K562 (cell line): ENCODE results near the gene CDHR1. TPM values are rescaled to one million over a fixed set of nuclear protein-coding genes. Genes with fewer than 3 reads are reported as not detected.

Source experiments
- BHLHE40 ChIP-seq: IDR thresholded peaks from 2 replicates; pipeline ENCODE4 v1.6.1; 2011; ENCODE audit warnings: low read length, improper control_type of control experiment
- CHCHD3 ChIP-seq: fragments of 250-450 bp; sonication (Bioruptor Pico); IDR thresholded peaks from 2 replicates; pipeline ENCODE4 v2.1.2; 2022; ENCODE audit warnings: mild to moderate bottlenecking
- CTBP1 ChIP-seq: fragments of 450-650 bp; IDR thresholded peaks from 2 replicates; pipeline ENCODE4 v1.6.1; 2016; ENCODE audit warnings: borderline replicate concordance
- FOSL1 ChIP-seq: fragments of 200-800 bp; sonication (Bioruptor generic); conservative IDR thresholded peaks from 2 replicates; pipeline ENCODE4 v1.6.1; 2016; ENCODE audit warnings: missing genetic modification characterization, missing compliant biosample characterization
- GTF2B ChIP-seq: IDR thresholded peaks from 2 replicates; pipeline ENCODE4 v1.6.1; 2011; ENCODE audit not compliant: insufficient read length; ENCODE audit errors: extremely low read depth
- HEY1 ChIP-seq: fragments of 250-450 bp; sonication (Bioruptor Pico); IDR thresholded peaks from 2 replicates; pipeline ENCODE4 v1.5.0; 2020; ENCODE audit warnings: mild to moderate bottlenecking, moderate library complexity, borderline replicate concordance
- KDM1A ChIP-seq, 2 experiments: fragments of 450-650 bp; IDR thresholded peaks; 2 replicates each; pipeline ENCODE4 v1.6.1; 2016; ENCODE audit warnings: mild to moderate bottlenecking in 2 of 2
- KLF10 ChIP-seq: fragments of 250-450 bp; sonication (Bioruptor Pico); IDR thresholded peaks from 2 replicates; pipeline ENCODE4 v1.6.1; 2021; ENCODE audit warnings: matching md5 sums
- LEF1 ChIP-seq: fragments of 450-650 bp; IDR thresholded peaks from 2 replicates; pipeline ENCODE4 v1.6.1; 2016; ENCODE audit warnings: mild to moderate bottlenecking
- MAFF ChIP-seq: IDR thresholded peaks from 2 replicates; pipeline ENCODE4 v1.6.1; 2012; ENCODE audit warnings: low read length, improper control_type of control experiment
- NBN ChIP-seq: fragments of 450-650 bp; IDR thresholded peaks from 2 replicates; pipeline ENCODE4 v1.6.1; 2016; ENCODE audit warnings: low read depth, mild to moderate bottlenecking
- NELFE ChIP-seq: IDR thresholded peaks from 2 replicates; pipeline ENCODE4 v1.6.1; 2011; ENCODE audit warnings: mild to moderate bottlenecking; ENCODE audit not compliant: insufficient read depth, insufficient read length
- NEUROD1 ChIP-seq: fragments of 150-350 bp; IDR thresholded peaks from 2 replicates; pipeline ENCODE4 v1.6.1; 2014; ENCODE audit warnings: borderline replicate concordance, low read length, low read depth; ENCODE audit not compliant: partially characterized antibody
- NR3C1 ChIP-seq: sonication (generic); formaldehyde crosslinking; IDR thresholded peaks from 2 replicates; pipeline ENCODE4 v1.8.1; 2022; ENCODE audit warnings: missing genetic modification reagents
- PKNOX1 ChIP-seq: fragments of 450-650 bp; IDR thresholded peaks from 2 replicates; pipeline ENCODE4 v1.6.1; 2016
- RBBP5 ChIP-seq: fragments of 200-600 bp; sonication (generic); IDR thresholded peaks from 2 replicates; pipeline ENCODE4 v1.6.1; 2012; ENCODE audit warnings: borderline replicate concordance, mild to moderate bottlenecking, low read length, control low read depth, inconsistent platforms; ENCODE audit not compliant: insufficient read depth, poor library complexity, severe bottlenecking
- SMARCA5 ChIP-seq: fragments of 450-650 bp; IDR thresholded peaks from 2 replicates; pipeline ENCODE4 v1.6.1; 2016
- THRA ChIP-seq: fragments of 450-650 bp; IDR thresholded peaks from 2 replicates; pipeline ENCODE4 v1.6.1; 2017; ENCODE audit warnings: mild to moderate bottlenecking, moderate library complexity
- TOE1 ChIP-seq, 2 experiments: fragments of 450-650 bp in 1 of 2; sonication (generic) in 1 of 2; formaldehyde crosslinking in 1 of 2; IDR thresholded peaks; 2 replicates each; pipeline versions ENCODE4 v1.7.1 to v1.8.0; 2016 to 2022; ENCODE audit warnings: borderline replicate concordance in 2 of 2, mild to moderate bottlenecking in 2 of 2, antibody characterized with exemption in 1 of 2, inconsistent platforms in 1 of 2, low read depth in 1 of 2, missing genetic modification reagents in 1 of 2, moderate library complexity in 1 of 2
- XRCC3 ChIP-seq: fragments of 450-650 bp; IDR thresholded peaks from 2 replicates; pipeline ENCODE4 v1.6.1; 2017; ENCODE audit warnings: mild to moderate bottlenecking, moderate library complexity
- ZBTB33 ChIP-seq: sonication (generic); formaldehyde crosslinking; IDR thresholded peaks from 2 replicates; pipeline ENCODE4 v1.8.1; 2023; ENCODE audit warnings: mild to moderate bottlenecking, missing genetic modification reagents
- ZHX1 ChIP-seq: fragments of 150-350 bp; conservative IDR thresholded peaks from 2 replicates; pipeline ENCODE4 v1.6.1; 2014; ENCODE audit warnings: low read length
- ZNF764 ChIP-seq: fragments of 250-450 bp; sonication (Bioruptor Pico); IDR thresholded peaks from 2 replicates; pipeline ENCODE4 v1.4.0; 2020; ENCODE audit warnings: low read depth, mild to moderate bottlenecking, moderate library complexity
- polyA plus RNA-seq, 8 experiments: library from polyadenylated mRNA; depleted of rRNA in 4 of 8; stranded (reverse) in 5 of 8; unstranded in 3 of 8; fragments of >200 nt; fragmentation: Nextera tagmentation in 2 of 8; fragmentation: Illumina TruSeq in 1 of 8; extraction: Ambion mirVana in 2 of 8; extraction: Trizol in 1 of 8; gene quantifications; 2 replicates each; pipeline versions ENCODE4 v1.2.1 to v1.2.3, GENCODE V29; 2011 to 2014; ENCODE audit warnings: inconsistent platforms in 1 of 8, missing spikeins in 1 of 8
- total RNA-seq, 7 experiments: library from RNA; depleted of rRNA in 6 of 7; stranded (reverse); fragments of >200 nt in 6 of 7; fragmentation: Illumina TruSeq in 2 of 7; extraction: Trizol in 2 of 7; gene quantifications; 2 replicates each; pipeline versions ENCODE4 v1.2.1 to v1.2.3, GENCODE V29; 2011 to 2021; ENCODE audit warnings: low replicate concordance in 1 of 7

CDHR1 gene
- total and polyA plus RNA-seq, 9 of the 15 experiments (the other 6 are each of a cell fraction or from before 2014, with no cell fraction given) = 0.03 to 0.99 (median 0.20) TPM

GRCh38 chr10:84156768-84157167 is 37.6 kb upstream of the CDHR1 start (continued):
- no peak for TF ChIP-seq ZHX1
- no peak for TF ChIP-seq LEF1
- no peak for TF ChIP-seq HEY1 (CRISPR knock-in tag)
- TF ChIP-seq FOSL1 (tag) = peak; percentile 90
- peak; percentile 89 for TF ChIP-seq PKNOX1
- TF ChIP-seq KLF10 = no peak
- TF ChIP-seq NELFE = no peak
- TF ChIP-seq TOE1 (IDR thresholded peaks at IDR 0.05; ENCODE audit: borderline replicate concordance) = no peak
- TF ChIP-seq TOE1 (CRISPR knock-in tag; IDR thresholded peaks at IDR 0.05; ENCODE audit: borderline replicate concordance, low read depth) = no peak
- TF ChIP-seq GTF2B = no peak
- no peak for TF ChIP-seq XRCC3
- no peak for TF ChIP-seq BHLHE40
- TF ChIP-seq NEUROD1 = no peak
- TF ChIP-seq MAFF = no peak
- no peak for TF ChIP-seq ZNF764 (CRISPR knock-in tag)
- TF ChIP-seq RBBP5 = no peak
- peak; percentile 11 to 39; a peak in 2 of 4 replicates for TF ChIP-seq KDM1A (IDR thresholded peaks at IDR 0.05)
- TF ChIP-seq CTBP1 = peak; percentile 98
- no peak for TF ChIP-seq SMARCA5
- TF ChIP-seq CHCHD3 (CRISPR knock-in tag) = no peak
- TF ChIP-seq ZBTB33 (CRISPR knock-in tag) = no peak
- TF ChIP-seq NBN = no peak
- no peak for TF ChIP-seq NR3C1 (CRISPR knock-in tag)
- TF ChIP-seq THRA = no peak
